ENCODE measurements around the gene HMCN1.

GRCh38 chr1:186183219-186183618, 449.0 kb downstream of the HMCN1 start:
- TF ChIP-seq EP300 (IDR thresholded peaks at IDR 0.05) (no peak), CTCF (IDR thresholded peaks at IDR 0.05) (no peak), POLR2A (IDR thresholded peaks at IDR 0.05; ENCODE audit: low read depth) (no peak), POLR2AphosphoS5 (IDR thresholded peaks at IDR 0.05) (no peak)

Measured in esophagus muscularis mucosa (tissue), 4 donors.